Measurements from ENCODE around the gene LRMDA. TPM values are rescaled to one million over a fixed set of nuclear protein-coding genes. Genes with fewer than 3 reads are reported as not detected.

LRMDA gene
- total and polyA plus RNA-seq, 2 of the 13 experiments (the other 11 are each of a cell fraction or from before 2014, with no cell fraction given): 13.4 to 22.0 TPM

DNA sequence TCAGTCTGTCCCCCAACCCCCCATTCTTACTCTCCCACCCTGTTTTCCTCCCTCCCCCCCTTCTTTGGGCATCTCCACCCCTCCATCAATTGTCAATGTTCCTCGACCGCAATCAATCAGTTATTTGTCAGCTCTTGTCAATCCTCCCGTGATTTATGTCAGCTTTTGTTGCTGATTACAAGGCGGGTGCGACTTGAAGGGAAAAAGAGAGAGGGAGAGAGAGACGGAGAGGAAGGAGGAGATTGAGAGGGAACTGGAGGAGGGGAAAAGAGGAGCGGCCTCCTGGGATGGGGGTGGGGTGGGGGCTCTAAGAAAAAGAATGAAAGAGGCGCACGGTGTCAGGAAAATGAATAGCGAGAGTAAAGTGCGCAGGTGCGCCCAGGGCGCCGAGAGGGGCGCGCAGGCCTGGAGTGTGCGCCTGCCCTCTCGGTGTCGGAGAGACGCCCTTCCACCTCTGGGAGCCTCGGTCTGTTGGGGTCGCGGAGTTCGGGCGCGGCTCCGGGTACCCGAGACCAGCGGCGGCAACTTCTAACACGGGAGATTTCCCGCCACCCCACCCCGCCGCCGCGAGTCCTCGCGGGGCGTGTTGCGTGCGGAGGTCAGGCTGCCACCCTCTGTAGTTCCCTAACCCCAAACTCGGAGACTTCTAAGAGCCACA, 28.8 kb upstream of the LRMDA start (continued):
- TF ChIP-seq, protein P1, sequence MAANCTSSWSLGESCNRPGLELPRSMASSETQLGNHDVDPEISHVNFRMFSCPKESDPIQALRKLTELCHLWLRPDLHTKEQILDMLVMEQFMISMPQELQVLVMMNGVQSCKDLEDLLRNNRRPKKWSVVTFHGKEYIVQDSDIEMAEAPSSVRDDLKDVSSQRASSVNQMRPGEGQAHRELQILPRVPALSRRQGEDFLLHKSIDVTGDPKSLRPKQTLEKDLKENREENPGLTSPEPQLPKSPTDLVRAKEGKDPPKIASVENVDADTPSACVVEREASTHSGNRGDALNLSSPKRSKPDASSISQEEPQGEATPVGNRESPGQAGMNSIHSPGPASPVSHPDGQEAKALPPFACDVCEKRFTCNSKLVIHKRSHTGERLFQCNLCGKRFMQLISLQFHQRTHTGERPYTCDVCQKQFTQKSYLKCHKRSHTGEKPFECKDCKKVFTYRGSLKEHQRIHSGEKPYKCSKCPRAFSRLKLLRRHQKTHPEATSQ (CRISPR knock-in tag; IDR thresholded peaks at IDR 0.05; ENCODE audit: borderline replicate concordance): no peak; the same call in 1 of the 2 replicates
- no peak for TF ChIP-seq ZNF724P (CRISPR knock-in tag; IDR thresholded peaks at IDR 0.05; ENCODE audit: borderline replicate concordance)
- TF ChIP-seq, protein P2, sequence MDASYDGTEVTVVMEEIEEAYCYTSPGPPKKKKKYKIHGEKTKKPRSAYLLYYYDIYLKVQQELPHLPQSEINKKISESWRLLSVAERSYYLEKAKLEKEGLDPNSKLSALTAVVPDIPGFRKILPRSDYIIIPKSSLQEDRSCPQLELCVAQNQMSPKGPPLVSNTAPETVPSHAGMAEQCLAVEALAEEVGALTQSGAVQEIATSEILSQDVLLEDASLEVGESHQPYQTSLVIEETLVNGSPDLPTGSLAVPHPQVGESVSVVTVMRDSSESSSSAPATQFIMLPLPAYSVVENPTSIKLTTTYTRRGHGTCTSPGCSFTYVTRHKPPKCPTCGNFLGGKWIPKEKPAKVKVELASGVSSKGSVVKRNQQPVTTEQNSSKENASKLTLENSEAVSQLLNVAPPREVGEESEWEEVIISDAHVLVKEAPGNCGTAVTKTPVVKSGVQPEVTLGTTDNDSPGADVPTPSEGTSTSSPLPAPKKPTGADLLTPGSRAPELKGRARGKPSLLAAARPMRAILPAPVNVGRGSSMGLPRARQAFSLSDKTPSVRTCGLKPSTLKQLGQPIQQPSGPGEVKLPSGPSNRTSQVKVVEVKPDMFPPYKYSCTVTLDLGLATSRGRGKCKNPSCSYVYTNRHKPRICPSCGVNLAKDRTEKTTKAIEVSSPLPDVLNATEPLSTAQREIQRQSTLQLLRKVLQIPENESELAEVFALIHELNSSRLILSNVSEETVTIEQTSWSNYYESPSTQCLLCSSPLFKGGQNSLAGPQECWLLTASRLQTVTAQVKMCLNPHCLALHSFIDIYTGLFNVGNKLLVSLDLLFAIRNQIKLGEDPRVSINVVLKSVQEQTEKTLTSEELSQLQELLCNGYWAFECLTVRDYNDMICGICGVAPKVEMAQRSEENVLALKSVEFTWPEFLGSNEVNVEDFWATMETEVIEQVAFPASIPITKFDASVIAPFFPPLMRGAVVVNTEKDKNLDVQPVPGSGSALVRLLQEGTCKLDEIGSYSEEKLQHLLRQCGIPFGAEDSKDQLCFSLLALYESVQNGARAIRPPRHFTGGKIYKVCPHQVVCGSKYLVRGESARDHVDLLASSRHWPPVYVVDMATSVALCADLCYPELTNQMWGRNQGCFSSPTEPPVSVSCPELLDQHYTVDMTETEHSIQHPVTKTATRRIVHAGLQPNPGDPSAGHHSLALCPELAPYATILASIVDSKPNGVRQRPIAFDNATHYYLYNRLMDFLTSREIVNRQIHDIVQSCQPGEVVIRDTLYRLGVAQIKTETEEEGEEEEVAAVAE (CRISPR knock-in tag; IDR thresholded peaks at IDR 0.05; ENCODE audit: borderline replicate concordance): no peak
- no peak for TF ChIP-seq GPN1 (CRISPR knock-in tag; IDR thresholded peaks at IDR 0.05; ENCODE audit: borderline replicate concordance)
- TF ChIP-seq ZNF230 (CRISPR knock-in tag; IDR thresholded peaks at IDR 0.05): 0 out of 2 replicates have a peak, but pooled peaks have one; percentile 70
- TF ChIP-seq MBNL3 (CRISPR knock-in tag; conservative IDR thresholded peaks at IDR 0.05): no peak
- TF ChIP-seq ZFAT (CRISPR knock-in tag; conservative IDR thresholded peaks at IDR 0.05): no peak
- TF ChIP-seq ZSCAN9 (CRISPR knock-in tag; IDR thresholded peaks at IDR 0.05; ENCODE audit: borderline replicate concordance): no peak
- TF ChIP-seq KLF9 (CRISPR knock-in tag; IDR thresholded peaks at IDR 0.05; ENCODE audit: low read depth): no peak
- 0 out of 2 replicates have a peak, but pooled peaks have one; percentile 1 for TF ChIP-seq ZNF607 (CRISPR knock-in tag; IDR thresholded peaks at IDR 0.05; ENCODE audit: borderline replicate concordance)
- TF ChIP-seq ZNF564 (CRISPR knock-in tag; IDR thresholded peaks at IDR 0.05): peak; percentile 14; the same call in 1 of the 2 replicates
- TF ChIP-seq, protein P3, sequence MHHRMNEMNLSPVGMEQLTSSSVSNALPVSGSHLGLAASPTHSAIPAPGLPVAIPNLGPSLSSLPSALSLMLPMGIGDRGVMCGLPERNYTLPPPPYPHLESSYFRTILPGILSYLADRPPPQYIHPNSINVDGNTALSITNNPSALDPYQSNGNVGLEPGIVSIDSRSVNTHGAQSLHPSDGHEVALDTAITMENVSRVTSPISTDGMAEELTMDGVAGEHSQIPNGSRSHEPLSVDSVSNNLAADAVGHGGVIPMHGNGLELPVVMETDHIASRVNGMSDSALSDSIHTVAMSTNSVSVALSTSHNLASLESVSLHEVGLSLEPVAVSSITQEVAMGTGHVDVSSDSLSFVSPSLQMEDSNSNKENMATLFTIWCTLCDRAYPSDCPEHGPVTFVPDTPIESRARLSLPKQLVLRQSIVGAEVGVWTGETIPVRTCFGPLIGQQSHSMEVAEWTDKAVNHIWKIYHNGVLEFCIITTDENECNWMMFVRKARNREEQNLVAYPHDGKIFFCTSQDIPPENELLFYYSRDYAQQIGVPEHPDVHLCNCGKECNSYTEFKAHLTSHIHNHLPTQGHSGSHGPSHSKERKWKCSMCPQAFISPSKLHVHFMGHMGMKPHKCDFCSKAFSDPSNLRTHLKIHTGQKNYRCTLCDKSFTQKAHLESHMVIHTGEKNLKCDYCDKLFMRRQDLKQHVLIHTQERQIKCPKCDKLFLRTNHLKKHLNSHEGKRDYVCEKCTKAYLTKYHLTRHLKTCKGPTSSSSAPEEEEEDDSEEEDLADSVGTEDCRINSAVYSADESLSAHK (CRISPR knock-in tag; IDR thresholded peaks at IDR 0.05; ENCODE audit: borderline replicate concordance): no peak
- TF ChIP-seq IRX3 (CRISPR knock-in tag; IDR thresholded peaks at IDR 0.05; ENCODE audit: borderline replicate concordance, low read depth): peak; percentile 68; the same call in 1 of the 2 replicates
- TF ChIP-seq ZNF546 (CRISPR knock-in tag; conservative IDR thresholded peaks at IDR 0.05): no peak
- TF ChIP-seq HNRNPL (IDR thresholded peaks at IDR 0.05; ENCODE audit: low read depth, low read length): no peak
- no peak for TF ChIP-seq ARID3A (IDR thresholded peaks at IDR 0.05; ENCODE audit: low read depth, low read length)
- no peak for TF ChIP-seq KLF11 (CRISPR knock-in tag; IDR thresholded peaks at IDR 0.05)
- no peak for TF ChIP-seq CEBPG (CRISPR knock-in tag; IDR thresholded peaks at IDR 0.05)
- no peak for TF ChIP-seq ZNF83 (CRISPR knock-in tag; IDR thresholded peaks at IDR 0.05; ENCODE audit: borderline replicate concordance)
- TF ChIP-seq TP53 (CRISPR knock-in tag; conservative IDR thresholded peaks at IDR 0.05): no peak
- no peak for TF ChIP-seq SRSF1 (optimal IDR thresholded peaks at IDR 0.05; ENCODE audit: low read depth, low read length)

Data from HepG2 (cell line).